ENCODE measurements around the gene MMD2.
A peak's percentile ranks its signal among the peaks of the same experiment; 100 is the strongest.
"Not testable (repeated sequence)": the region's sequence is repeated elsewhere in the genome, so short reads cannot be mapped to it uniquely, and the experiment has no call there.

Gene MMD2

GRCh38 chr7:4893929-4894475, 65.0 kb downstream of the MMD2 start:
- Mint-ChIP-seq H3K9me3 (peaks cover 30% of the 10 kb centered on the region), H3K36me3 (ENCODE audit: low read depth) (no peaks in the 10 kb centered on the region), H3K4me3 (no peak overlapping the region), H3K27me3 (peaks cover 5% of the 10 kb centered on the region), H3K27ac (no peak overlapping the region), H3K4me1 (ENCODE audit: low read depth) (no peaks in the 10 kb centered on the region)
- intact Hi-C loops (cut with micrococcal nuclease): no loop called here

GRCh38 chr7:4893188-4893587, 65.8 kb downstream of the MMD2 start:
- H3K27me3 Mint-ChIP-seq; H3K4me1 Mint-ChIP-seq (ENCODE audit: low read depth); H3K36me3 Mint-ChIP-seq (ENCODE audit: low read depth); H3K4me3 Mint-ChIP-seq; intact Hi-C loops (cut with micrococcal nuclease); H3K27ac Mint-ChIP-seq: not testable (repeated sequence)
- peaks cover 23% of the 10 kb centered on the region for H3K9me3 Mint-ChIP-seq

GRCh38 chr7:4891522-4891921, 67.5 kb downstream of the MMD2 start:
- H3K4me3 Mint-ChIP-seq; H3K4me1 Mint-ChIP-seq (ENCODE audit: low read depth); H3K36me3 Mint-ChIP-seq (ENCODE audit: low read depth); H3K27me3 Mint-ChIP-seq; intact Hi-C loops (cut with micrococcal nuclease); H3K27ac Mint-ChIP-seq: not testable (repeated sequence)
- H3K9me3 Mint-ChIP-seq: peaks cover 23% of the 10 kb centered on the region

- H3K4me3 Mint-ChIP-seq: no peak overlapping the region
- H3K27me3 Mint-ChIP-seq: peaks cover 16% of the 10 kb centered on the region
- intact Hi-C loops (cut with micrococcal nuclease): no loop called here
- no peaks in the 10 kb centered on the region for H3K36me3 Mint-ChIP-seq (ENCODE audit: low read depth)
- H3K9me3 Mint-ChIP-seq: peaks cover 11% of the 10 kb centered on the region
- no peak overlapping the region for H3K27ac Mint-ChIP-seq
- no peaks in the 10 kb centered on the region for H3K4me1 Mint-ChIP-seq (ENCODE audit: low read depth)
Observed at GRCh38 chr7:4889682-4890081, 69.3 kb downstream of the MMD2 start.

DNA sequence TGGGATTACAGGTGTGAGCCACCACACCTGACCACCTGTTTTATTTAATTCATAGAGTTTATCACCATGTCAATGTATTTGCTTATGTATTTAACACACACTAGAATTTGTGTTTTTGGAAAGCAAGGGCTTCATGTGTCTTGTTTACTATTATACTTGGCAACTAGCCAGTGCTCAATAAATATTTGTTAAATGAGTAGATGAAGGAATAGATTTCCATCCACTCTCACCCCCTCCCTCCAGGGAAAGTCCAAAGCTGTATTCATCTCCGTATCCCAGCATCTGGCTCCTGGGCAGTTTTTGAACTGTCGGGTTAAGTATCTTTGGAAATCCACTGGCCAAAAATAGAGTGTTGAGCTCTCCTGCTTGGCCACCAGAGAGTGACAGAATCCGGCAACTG, 70.8 kb downstream of the MMD2 start:
- H3K4me3 Mint-ChIP-seq: no peak overlapping the region
- peaks cover 27% of the 10 kb centered on the region for H3K27me3 Mint-ChIP-seq
- H3K27ac Mint-ChIP-seq: no peak overlapping the region
- H3K9me3 Mint-ChIP-seq: no peaks in the 10 kb centered on the region
- no peaks in the 10 kb centered on the region for H3K4me1 Mint-ChIP-seq (ENCODE audit: low read depth)
- intact Hi-C loops (cut with micrococcal nuclease): no loop called here
- H3K36me3 Mint-ChIP-seq (ENCODE audit: low read depth): no peaks in the 10 kb centered on the region

DNA sequence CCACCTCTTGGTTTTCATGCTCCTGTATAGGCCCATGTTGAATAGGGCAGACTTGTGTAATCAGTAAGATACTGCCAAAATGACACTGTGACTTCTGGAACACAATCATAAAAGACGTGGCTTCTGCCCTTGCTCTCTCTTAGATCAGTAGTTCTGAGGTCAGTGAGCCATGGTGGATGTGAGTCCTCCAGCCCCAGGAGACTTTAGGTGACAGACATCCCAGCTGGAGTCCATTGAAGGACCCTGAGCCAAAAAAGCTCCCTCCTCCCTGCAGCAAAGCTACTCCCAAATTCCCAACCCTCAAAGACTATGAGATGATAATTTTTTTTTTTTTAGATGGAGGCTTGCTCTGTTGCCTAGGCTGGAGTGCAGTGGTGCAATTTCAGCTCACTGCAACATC, 72.3 kb downstream of the MMD2 start:
- Mint-ChIP-seq H3K27ac (no peak overlapping the region), H3K27me3 (peaks cover 41% of the 10 kb centered on the region), H3K4me3 (no peak overlapping the region), H3K4me1 (ENCODE audit: low read depth) (peaks cover 12% of the 10 kb centered on the region), H3K36me3 (ENCODE audit: low read depth) (no peaks in the 10 kb centered on the region), H3K9me3 (no peaks in the 10 kb centered on the region)
- intact Hi-C loops (cut with micrococcal nuclease): no loop called here

DNA sequence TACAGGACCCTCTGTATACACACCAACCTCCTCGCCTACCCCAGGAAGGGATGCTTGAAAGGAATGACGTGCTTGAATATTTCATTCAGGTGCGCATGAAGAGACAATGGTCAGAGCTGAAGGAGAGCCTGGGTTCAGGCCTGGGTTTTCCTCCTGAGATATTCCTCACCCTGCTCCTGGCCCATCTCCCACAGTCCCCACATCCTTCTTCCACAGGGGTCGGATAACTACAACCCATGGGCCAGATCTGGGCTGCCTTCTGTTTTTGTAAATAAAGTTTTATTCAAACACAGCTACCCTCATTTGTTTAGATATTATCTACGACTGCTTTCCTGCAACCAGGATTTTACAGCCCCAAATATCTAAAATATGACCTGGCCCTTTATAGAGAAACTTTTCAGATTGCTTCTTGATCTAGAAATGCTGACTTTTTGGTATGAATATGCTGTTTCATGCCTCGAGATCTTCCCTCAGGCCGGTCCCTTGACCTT, 73.6 kb downstream of the MMD2 start:
- intact Hi-C loops (cut with micrococcal nuclease): no loop called here

GRCh38 chr7:4884164-4884563, 74.8 kb downstream of the MMD2 start:
- no peaks in the 10 kb centered on the region for H3K36me3 Mint-ChIP-seq (ENCODE audit: low read depth)
- peaks cover 12% of the 10 kb centered on the region for H3K4me1 Mint-ChIP-seq (ENCODE audit: low read depth)
- peaks cover 54% of the 10 kb centered on the region for H3K27me3 Mint-ChIP-seq
- H3K4me3 Mint-ChIP-seq: no peak overlapping the region
- no peaks in the 10 kb centered on the region for H3K9me3 Mint-ChIP-seq
- H3K27ac Mint-ChIP-seq: no peak overlapping the region
- intact Hi-C loops (cut with micrococcal nuclease): loop anchor here (5.0 kb wide), 1 partner anchor 92 kb away; no protein-coding TSS in a partner anchor

More for the DNA sequence above, 73.6 kb downstream of the MMD2 start:
- no peak overlapping the region for H3K4me3 Mint-ChIP-seq
- no peaks in the 10 kb centered on the region for H3K9me3 Mint-ChIP-seq
- no peak overlapping the region for H3K27ac Mint-ChIP-seq
- H3K4me1 Mint-ChIP-seq (ENCODE audit: low read depth): peaks cover 12% of the 10 kb centered on the region
- H3K27me3 Mint-ChIP-seq: peaks cover 51% of the 10 kb centered on the region
- H3K36me3 Mint-ChIP-seq (ENCODE audit: low read depth): no peaks in the 10 kb centered on the region

DNA sequence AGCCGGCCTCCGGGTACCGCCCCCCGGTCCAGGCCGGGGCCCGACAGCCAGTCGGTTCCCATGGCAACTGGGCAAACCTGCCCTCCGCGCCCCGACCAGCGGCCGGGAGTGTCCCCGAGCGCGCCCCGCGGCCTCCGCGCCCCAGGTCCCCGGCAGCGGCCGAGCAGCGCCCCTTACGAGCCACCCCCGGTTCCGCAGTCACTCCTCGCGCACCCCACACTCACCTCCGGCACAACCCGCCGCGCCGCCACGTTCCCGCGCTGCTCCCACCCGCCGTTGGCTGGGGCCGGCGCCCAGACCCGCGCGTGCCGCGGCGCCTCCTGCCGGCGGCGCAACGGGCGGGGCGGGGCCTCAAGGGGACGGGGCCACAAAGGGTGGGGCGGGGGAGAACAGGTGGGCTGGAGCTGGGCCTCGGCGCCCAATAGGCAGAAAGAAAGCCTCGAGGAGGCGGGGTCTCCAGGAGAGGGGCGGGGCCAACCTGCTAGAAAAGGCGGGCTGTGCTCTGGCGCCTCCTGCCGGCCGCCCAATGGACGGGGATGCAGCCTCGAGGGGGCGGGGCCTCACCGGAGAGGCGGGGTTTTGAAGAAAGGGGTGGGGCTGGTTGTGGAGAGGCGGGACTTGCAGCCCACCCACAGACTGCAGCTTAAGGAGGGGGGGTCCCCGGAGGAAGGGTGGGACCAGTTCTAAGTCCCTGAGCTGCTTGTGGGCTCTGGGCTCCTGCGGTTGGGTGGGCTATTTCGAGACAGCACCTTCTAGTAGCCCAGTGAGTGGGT, 75.4 kb downstream of the MMD2 start, which contains the start of gene RADIL:
RADIL (minus strand) TSS at position 345 of the 773 bp plus-strand sequence. CDS start 5,577 bp downstream, outside the sequence.
- peaks cover 53% of the 10 kb centered on the region for H3K27me3 Mint-ChIP-seq
- H3K9me3 Mint-ChIP-seq: no peaks in the 10 kb centered on the region
- H3K36me3 Mint-ChIP-seq (ENCODE audit: low read depth): no peaks in the 10 kb centered on the region
- intact Hi-C loops (cut with micrococcal nuclease): loop anchor here (2.0 to 5.0 kb wide), 2 partner anchors 53 to 91 kb away; no protein-coding TSS in a partner anchor
- peak within 1 kb of the TSS; percentile 41 for H3K4me3 Mint-ChIP-seq
- H3K27ac Mint-ChIP-seq: no peak within 1 kb of the TSS
- peaks cover 12% of the 10 kb centered on the region for H3K4me1 Mint-ChIP-seq (ENCODE audit: low read depth)

GRCh38 chr7:4883033-4883371, 76.0 kb downstream of the MMD2 start:
- Mint-ChIP-seq H3K36me3 (ENCODE audit: low read depth) (no peaks in the 10 kb centered on the region), H3K4me3 (peak overlapping the region; percentile 37), H3K27me3 (peaks cover 53% of the 10 kb centered on the region), H3K9me3 (no peaks in the 10 kb centered on the region), H3K4me1 (ENCODE audit: low read depth) (peaks cover 12% of the 10 kb centered on the region), H3K27ac (no peak overlapping the region)
- intact Hi-C loops (cut with micrococcal nuclease): loop anchor here (2.0 to 5.0 kb wide), 2 partner anchors 52 to 91 kb away; no protein-coding TSS in a partner anchor

- Mint-ChIP-seq H3K9me3 (no peaks in the 10 kb centered on the region), H3K27ac (no peak overlapping the region), H3K4me1 (ENCODE audit: low read depth) (peaks cover 12% of the 10 kb centered on the region), H3K4me3 (peak overlapping the region; percentile 37), H3K36me3 (ENCODE audit: low read depth) (no peaks in the 10 kb centered on the region), H3K27me3 (peaks cover 51% of the 10 kb centered on the region)
- intact Hi-C loops (cut with micrococcal nuclease): loop anchor here (2.0 to 5.0 kb wide), 2 partner anchors 52 to 90 kb away; no protein-coding TSS in a partner anchor
Observed at GRCh38 chr7:4882169-4883032, 76.6 kb downstream of the MMD2 start.

DNA sequence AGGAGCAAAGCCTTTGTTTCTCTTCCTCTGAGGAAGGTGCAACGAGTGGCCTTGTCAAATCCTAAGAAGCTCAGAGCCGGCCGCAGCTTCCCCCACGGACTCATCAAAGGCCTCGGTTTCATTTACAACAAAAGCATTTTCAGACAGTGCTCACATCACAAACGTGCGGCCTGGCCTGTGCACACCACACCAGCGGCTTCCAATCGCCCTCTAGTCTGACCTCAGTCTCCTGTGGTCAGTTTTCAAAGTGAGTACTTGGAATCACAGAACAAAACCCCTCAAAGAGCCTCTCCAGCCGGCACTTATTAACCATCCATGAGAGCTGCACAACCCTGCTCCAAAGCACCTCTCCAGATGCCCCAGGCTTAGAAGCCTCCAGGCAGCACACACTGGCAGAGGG, 78.8 kb downstream of the MMD2 start:
- Mint-ChIP-seq H3K27ac (no peak overlapping the region), H3K27me3 (peaks cover 45% of the 10 kb centered on the region), H3K36me3 (ENCODE audit: low read depth) (no peaks in the 10 kb centered on the region), H3K4me1 (ENCODE audit: low read depth) (peaks cover 12% of the 10 kb centered on the region), H3K4me3 (no peak overlapping the region), H3K9me3 (no peaks in the 10 kb centered on the region)
- intact Hi-C loops (cut with micrococcal nuclease): loop anchor here (5.0 kb wide), 1 partner anchor 88 kb away; no protein-coding TSS in a partner anchor

DNA sequence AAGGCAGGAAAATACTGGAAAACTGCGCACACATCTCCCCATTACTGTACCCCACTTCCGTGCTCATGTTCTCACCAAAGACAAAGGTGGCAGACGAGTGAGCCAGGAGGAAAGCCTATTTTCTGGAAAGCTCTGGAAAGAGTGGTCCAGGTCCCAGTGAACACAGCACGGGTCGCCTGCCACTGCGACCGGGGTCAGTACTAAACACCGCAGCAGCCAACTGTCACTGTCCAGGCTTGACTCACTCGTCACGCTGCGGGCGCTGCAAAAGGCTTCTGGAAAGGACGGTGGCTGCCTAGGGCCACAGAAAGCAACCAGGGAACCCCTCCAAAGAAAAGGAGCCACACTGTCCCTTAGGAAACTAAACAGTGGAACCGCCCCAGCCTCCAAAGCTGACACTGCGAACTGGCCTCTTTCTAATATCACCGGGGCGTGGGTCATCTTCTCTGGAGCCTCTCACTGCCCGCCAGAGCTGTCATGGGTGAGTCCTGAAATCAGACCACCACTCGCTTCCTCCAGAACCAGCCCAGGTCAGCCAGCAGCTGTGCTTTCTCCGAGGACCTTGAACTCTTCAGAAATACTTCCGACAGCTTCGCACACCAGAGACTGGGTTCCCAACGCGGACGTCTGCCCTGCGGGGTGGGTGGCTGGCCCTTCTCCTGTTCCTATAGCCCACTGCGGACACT, 79.4 kb downstream of the MMD2 start:
- intact Hi-C loops (cut with micrococcal nuclease): loop anchor here (5.0 kb wide), 1 partner anchor 87 kb away; no protein-coding TSS in a partner anchor
- H3K27ac Mint-ChIP-seq: no peak overlapping the region
- H3K4me1 Mint-ChIP-seq (ENCODE audit: low read depth): peaks cover 12% of the 10 kb centered on the region
- no peaks in the 10 kb centered on the region for H3K36me3 Mint-ChIP-seq (ENCODE audit: low read depth)
- no peak overlapping the region for H3K4me3 Mint-ChIP-seq
- no peaks in the 10 kb centered on the region for H3K9me3 Mint-ChIP-seq
- peaks cover 39% of the 10 kb centered on the region for H3K27me3 Mint-ChIP-seq
